Smooth muscle cell (in vitro differentiated cells): ENCODE measurements around the gene TCF12. TPM values are rescaled to one million over a fixed set of nuclear protein-coding genes. Genes with fewer than 3 reads are reported as not detected.
A peak's percentile ranks its signal among the peaks of the same experiment; 100 is the strongest.

Experiments used
- DNase-seq: peaks from one replicate; lab custom pipeline; 2025; ENCODE audit not compliant: unreplicated experiment; lab: John Stamatoyannopoulos, UW
- H2AFZ ChIP-seq: fragments of 200-600 bp; sonication (generic); 2 replicates; pipeline ENCODE4 v1.6.0; 2016; ENCODE audit warnings: antibody characterized with exemption, low read depth, mild to moderate bottlenecking
- H3F3A ChIP-seq: fragments of 200-600 bp; sonication (generic); 2 replicates; pipeline ENCODE4 v1.6.0; 2017; ENCODE audit warnings: antibody characterized with exemption, low read depth
- H3K27ac ChIP-seq: fragments of 200-600 bp; sonication (generic); 2 replicates; pipeline ENCODE4 v1.5.1; 2016; ENCODE audit warnings: low read depth, mild to moderate bottlenecking
- H3K27me3 ChIP-seq: fragments of 200-600 bp; sonication (generic); 2 replicates; pipeline ENCODE4 v1.6.1; 2016; ENCODE audit warnings: low read depth, mild to moderate bottlenecking
- H3K36me3 ChIP-seq: fragments of 200-600 bp; sonication (generic); 2 replicates; pipeline ENCODE4 v1.5.1; 2016; ENCODE audit warnings: low read depth
- H3K4me1 ChIP-seq: fragments of 200-600 bp; sonication (generic); 2 replicates; pipeline ENCODE4 v1.5.1; 2016; ENCODE audit warnings: low read depth
- H3K4me2 ChIP-seq: fragments of 200-600 bp; sonication (generic); 2 replicates; pipeline ENCODE4 v1.6.0; 2016; ENCODE audit warnings: mild to moderate bottlenecking
- H3K4me3 ChIP-seq: fragments of 200-600 bp; sonication (generic); 2 replicates; pipeline ENCODE4 v1.5.1; 2016; ENCODE audit warnings: mild to moderate bottlenecking
- H3K79me2 ChIP-seq: fragments of 200-600 bp; sonication (generic); 2 replicates; pipeline ENCODE4 v1.6.0; 2016; ENCODE audit warnings: low read depth, mild to moderate bottlenecking
- H3K9ac ChIP-seq: fragments of 200-600 bp; sonication (generic); 2 replicates; pipeline ENCODE4 v1.6.0; 2016; ENCODE audit warnings: low read depth
- H3K9me3 ChIP-seq: fragments of 200-600 bp; sonication (generic); replicated peaks from 2 replicates; pipeline ENCODE4 v1.5.1; 2016; ENCODE audit warnings: low read depth
- H4K20me1 ChIP-seq: fragments of 200-600 bp; sonication (generic); 2 replicates; pipeline ENCODE4 v1.6.0; 2016; ENCODE audit warnings: low read depth
- CTCF ChIP-seq: fragments of 200-600 bp; sonication (generic); IDR thresholded peaks from 2 replicates; pipeline ENCODE4 v1.5.1; 2017; ENCODE audit warnings: borderline replicate concordance, mild to moderate bottlenecking, antibody characterized with exemption; ENCODE audit not compliant: insufficient read depth, poor library complexity, severe bottlenecking
- WGBS: methylation state at CpG from one replicate; pipeline ENCODE4 v1.1.7; 2016; ENCODE audit warnings: low lambda C conversion rate; 5-methylcytosine and 5-hydroxymethylcytosine counted together
- polyA plus RNA-seq: library from polyadenylated mRNA; unstranded; fragments of >200 nt; fragmentation: Nextera tagmentation; extraction: Ambion mirVana; gene quantifications from 2 replicates; pipeline ENCODE4 v1.2.1, GENCODE V29; 2016
- total RNA-seq: library from RNA; depleted of rRNA; stranded (reverse); fragments of >200 nt; gene quantifications from 2 replicates; pipeline ENCODE4 v1.2.3, GENCODE V29; 2014

Gene TCF12
- total and polyA plus RNA-seq, 2 experiments from 2014 or later: 54.1 to 302 TPM

GRCh38 chr15:57288926-57289580 is 370.6 kb downstream of the TCF12 start:
- Histone ChIP-seq H3K4me1 (peaks cover 5% of the 10 kb centered on the region), H3K9me3 (no peaks in the 10 kb centered on the region), H3F3A (peaks cover 9% of the 10 kb centered on the region), H3K27ac (peak overlapping the region; percentile 87), H3K36me3 (peaks cover 11% of the 10 kb centered on the region), H2AFZ (no peak overlapping the region), H3K27me3 (no peaks in the 10 kb centered on the region), H3K4me2 (peak overlapping the region; percentile 10), H3K9ac (peak overlapping the region; percentile 8), H4K20me1 (no peaks in the 10 kb centered on the region), H3K4me3 (no peak overlapping the region), H3K79me2 (no peaks in the 10 kb centered on the region)
- TF ChIP-seq CTCF: no peak
- DNase-seq: no peak
- WGBS: 74% methylated on average over 5 of the region's 5 CpGs

GRCh38 chr15:57290187-57290586 is 371.7 kb downstream of the TCF12 start:
- DNase-seq: no peak
- H3K36me3 ChIP-seq: peaks cover 11% of the 10 kb centered on the region
- no peak overlapping the region for H3K4me3 ChIP-seq
- no peaks in the 10 kb centered on the region for H4K20me1 ChIP-seq
- peaks cover 5% of the 10 kb centered on the region for H3K4me1 ChIP-seq
- no peak overlapping the region for H3K27ac ChIP-seq
- no peaks in the 10 kb centered on the region for H3K79me2 ChIP-seq
- 94% methylated on average over 2 of the region's 2 CpGs for WGBS
- no peak for TF ChIP-seq CTCF
- H3K27me3 ChIP-seq: no peaks in the 10 kb centered on the region
- H3K9ac ChIP-seq: no peak overlapping the region
- no peak overlapping the region for H2AFZ ChIP-seq
- peaks cover 6% of the 10 kb centered on the region for H3F3A ChIP-seq
- no peaks in the 10 kb centered on the region for H3K9me3 ChIP-seq
- H3K4me2 ChIP-seq: no peak overlapping the region

GRCh38 chr15:57290826-57291225 is 372.4 kb downstream of the TCF12 start:
- Histone ChIP-seq H3K27me3 (no peaks in the 10 kb centered on the region), H3K4me3 (no peak overlapping the region), H2AFZ (no peak overlapping the region), H4K20me1 (no peaks in the 10 kb centered on the region), H3K27ac (no peak overlapping the region), H3K9ac (no peak overlapping the region), H3K79me2 (no peaks in the 10 kb centered on the region), H3K4me2 (no peak overlapping the region), H3F3A (peaks cover 6% of the 10 kb centered on the region), H3K4me1 (peaks cover 5% of the 10 kb centered on the region), H3K9me3 (no peaks in the 10 kb centered on the region), H3K36me3 (peaks cover 6% of the 10 kb centered on the region)
- 95% methylated on average over 4 of the region's 4 CpGs for WGBS
- DNase-seq: no peak
- no peak for TF ChIP-seq CTCF

GRCh38 chr15:57296473-57297162 is 378.2 kb downstream of the TCF12 start:
- Histone ChIP-seq H3K27me3 (no peaks in the 10 kb centered on the region), H3K36me3 (no peaks in the 10 kb centered on the region), H3K79me2 (no peaks in the 10 kb centered on the region), H3K9me3 (no peaks in the 10 kb centered on the region), H3K27ac (no peak overlapping the region), H2AFZ (no peak overlapping the region), H3K4me2 (no peak overlapping the region), H3F3A (peaks cover 7% of the 10 kb centered on the region), H3K4me1 (no peaks in the 10 kb centered on the region), H4K20me1 (no peaks in the 10 kb centered on the region), H3K9ac (no peak overlapping the region), H3K4me3 (no peak overlapping the region)
- DNase-seq: no peak
- WGBS: 88% methylated on average over 9 of the region's 9 CpGs
- no peak for TF ChIP-seq CTCF
